ENCODE measurements around the gene LY9.

The LY9 gene

GRCh38 chr1:160830321-160831153, 34.6 kb downstream of the LY9 start:
- Histone ChIP-seq H3K27me3 (ENCODE audit: control insufficient read depth, insufficient read depth, low read length) (no peaks in the 10 kb centered on the region), H3K4me3 (ENCODE audit: low read depth, low read length) (no peak overlapping the region), H3K4me1 (ENCODE audit: control insufficient read depth, insufficient read depth, low read length) (no peaks in the 10 kb centered on the region), H3K9me3 (ENCODE audit: control insufficient read depth, insufficient read depth, low read length) (no peaks in the 10 kb centered on the region), H3K36me3 (ENCODE audit: control insufficient read depth, insufficient read depth, low read length) (no peaks in the 10 kb centered on the region), H3K9ac (ENCODE audit: low read depth, low read length) (no peak overlapping the region)

GRCh38 chr1:160834945-160835565, 39.1 kb downstream of the LY9 start:
- Histone ChIP-seq H3K27me3 (ENCODE audit: control insufficient read depth, insufficient read depth, low read length) (no peaks in the 10 kb centered on the region), H3K9ac (ENCODE audit: low read depth, low read length) (no peak overlapping the region), H3K36me3 (ENCODE audit: control insufficient read depth, insufficient read depth, low read length) (no peaks in the 10 kb centered on the region), H3K4me1 (ENCODE audit: control insufficient read depth, insufficient read depth, low read length) (no peaks in the 10 kb centered on the region), H3K9me3 (ENCODE audit: control insufficient read depth, insufficient read depth, low read length) (no peaks in the 10 kb centered on the region), H3K4me3 (ENCODE audit: low read depth, low read length) (no peak overlapping the region)

GRCh38 chr1:160835751-160836150, 39.8 kb downstream of the LY9 start:
- H3K9ac ChIP-seq (ENCODE audit: low read depth, low read length), result no peak overlapping the region
- H3K4me3 ChIP-seq (ENCODE audit: low read depth, low read length), result no peak overlapping the region
- no peaks in the 10 kb centered on the region for H3K9me3 ChIP-seq (ENCODE audit: control insufficient read depth, insufficient read depth, low read length)
- no peaks in the 10 kb centered on the region for H3K36me3 ChIP-seq (ENCODE audit: control insufficient read depth, insufficient read depth, low read length)
- no peaks in the 10 kb centered on the region for H3K4me1 ChIP-seq (ENCODE audit: control insufficient read depth, insufficient read depth, low read length)
- H3K27me3 ChIP-seq (ENCODE audit: control insufficient read depth, insufficient read depth, low read length), result no peaks in the 10 kb centered on the region

- Histone ChIP-seq H3K9ac (ENCODE audit: low read depth, low read length) (no peak overlapping the region), H3K9me3 (ENCODE audit: control insufficient read depth, insufficient read depth, low read length) (no peaks in the 10 kb centered on the region), H3K27me3 (ENCODE audit: control insufficient read depth, insufficient read depth, low read length) (no peaks in the 10 kb centered on the region), H3K36me3 (ENCODE audit: control insufficient read depth, insufficient read depth, low read length) (no peaks in the 10 kb centered on the region), H3K4me3 (ENCODE audit: low read depth, low read length) (no peak overlapping the region), H3K4me1 (ENCODE audit: control insufficient read depth, insufficient read depth, low read length) (no peaks in the 10 kb centered on the region)
Measured at GRCh38 chr1:160836561-160836960, 40.6 kb downstream of the LY9 start.

GRCh38 chr1:160836981-160837557, 41.1 kb downstream of the LY9 start:
- no peaks in the 10 kb centered on the region for H3K4me1 ChIP-seq (ENCODE audit: control insufficient read depth, insufficient read depth, low read length)
- H3K27me3 ChIP-seq (ENCODE audit: control insufficient read depth, insufficient read depth, low read length), result no peaks in the 10 kb centered on the region
- H3K36me3 ChIP-seq (ENCODE audit: control insufficient read depth, insufficient read depth, low read length), result no peaks in the 10 kb centered on the region
- no peaks in the 10 kb centered on the region for H3K9me3 ChIP-seq (ENCODE audit: control insufficient read depth, insufficient read depth, low read length)
- H3K9ac ChIP-seq (ENCODE audit: low read depth, low read length), result no peak overlapping the region
- H3K4me3 ChIP-seq (ENCODE audit: low read depth, low read length), result no peak overlapping the region

GRCh38 chr1:160837558-160838205, 41.7 kb downstream of the LY9 start:
- no peak overlapping the region for H3K9ac ChIP-seq (ENCODE audit: low read depth, low read length)
- H3K4me3 ChIP-seq (ENCODE audit: low read depth, low read length), result no peak overlapping the region

GRCh38 chr1:160838888-160839287, 42.9 kb downstream of the LY9 start:
- Histone ChIP-seq H3K4me3 (ENCODE audit: low read depth, low read length) (no peak overlapping the region), H3K9me3 (ENCODE audit: control insufficient read depth, insufficient read depth, low read length) (no peaks in the 10 kb centered on the region), H3K9ac (ENCODE audit: low read depth, low read length) (no peak overlapping the region), H3K36me3 (ENCODE audit: control insufficient read depth, insufficient read depth, low read length) (no peaks in the 10 kb centered on the region), H3K4me1 (ENCODE audit: control insufficient read depth, insufficient read depth, low read length) (no peaks in the 10 kb centered on the region), H3K27me3 (ENCODE audit: control insufficient read depth, insufficient read depth, low read length) (no peaks in the 10 kb centered on the region)

More at GRCh38 chr1:160837558-160838205, 41.7 kb downstream of the LY9 start:
- Histone ChIP-seq H3K9me3 (ENCODE audit: control insufficient read depth, insufficient read depth, low read length) (no peaks in the 10 kb centered on the region), H3K27me3 (ENCODE audit: control insufficient read depth, insufficient read depth, low read length) (no peaks in the 10 kb centered on the region), H3K36me3 (ENCODE audit: control insufficient read depth, insufficient read depth, low read length) (no peaks in the 10 kb centered on the region), H3K4me1 (ENCODE audit: control insufficient read depth, insufficient read depth, low read length) (no peaks in the 10 kb centered on the region)

GRCh38 chr1:160839746-160840145, 43.8 kb downstream of the LY9 start:
- H3K4me1 ChIP-seq (ENCODE audit: control insufficient read depth, insufficient read depth, low read length), result no peaks in the 10 kb centered on the region
- H3K27me3 ChIP-seq (ENCODE audit: control insufficient read depth, insufficient read depth, low read length), result no peaks in the 10 kb centered on the region
- no peaks in the 10 kb centered on the region for H3K9me3 ChIP-seq (ENCODE audit: control insufficient read depth, insufficient read depth, low read length)
- no peak overlapping the region for H3K4me3 ChIP-seq (ENCODE audit: low read depth, low read length)
- no peaks in the 10 kb centered on the region for H3K36me3 ChIP-seq (ENCODE audit: control insufficient read depth, insufficient read depth, low read length)
- H3K9ac ChIP-seq (ENCODE audit: low read depth, low read length), result no peak overlapping the region

- H3K4me1 ChIP-seq (ENCODE audit: control insufficient read depth, insufficient read depth, low read length), result no peaks in the 10 kb centered on the region
- H3K9me3 ChIP-seq (ENCODE audit: control insufficient read depth, insufficient read depth, low read length), result no peaks in the 10 kb centered on the region
- no peaks in the 10 kb centered on the region for H3K27me3 ChIP-seq (ENCODE audit: control insufficient read depth, insufficient read depth, low read length)
Measured at GRCh38 chr1:160841079-160841478, 45.1 kb downstream of the LY9 start.

GRCh38 chr1:160844447-160845232, 48.7 kb downstream of the LY9 start:
- Histone ChIP-seq H3K9ac (ENCODE audit: low read depth, low read length) (no peak overlapping the region), H3K27me3 (ENCODE audit: control insufficient read depth, insufficient read depth, low read length) (no peaks in the 10 kb centered on the region), H3K4me3 (ENCODE audit: low read depth, low read length) (no peak overlapping the region), H3K4me1 (ENCODE audit: control insufficient read depth, insufficient read depth, low read length) (no peaks in the 10 kb centered on the region), H3K36me3 (ENCODE audit: control insufficient read depth, insufficient read depth, low read length) (no peaks in the 10 kb centered on the region), H3K9me3 (ENCODE audit: control insufficient read depth, insufficient read depth, low read length) (no peaks in the 10 kb centered on the region)

More at GRCh38 chr1:160841079-160841478, 45.1 kb downstream of the LY9 start:
- H3K4me3 ChIP-seq (ENCODE audit: low read depth, low read length), result no peak overlapping the region
- no peaks in the 10 kb centered on the region for H3K36me3 ChIP-seq (ENCODE audit: control insufficient read depth, insufficient read depth, low read length)
- H3K9ac ChIP-seq (ENCODE audit: low read depth, low read length), result no peak overlapping the region

- Histone ChIP-seq H3K27me3 (ENCODE audit: control insufficient read depth, insufficient read depth, low read length) (no peaks in the 10 kb centered on the region), H3K9ac (ENCODE audit: low read depth, low read length) (no peak overlapping the region), H3K9me3 (ENCODE audit: control insufficient read depth, insufficient read depth, low read length) (no peaks in the 10 kb centered on the region), H3K4me3 (ENCODE audit: low read depth, low read length) (no peak overlapping the region), H3K36me3 (ENCODE audit: control insufficient read depth, insufficient read depth, low read length) (no peaks in the 10 kb centered on the region), H3K4me1 (ENCODE audit: control insufficient read depth, insufficient read depth, low read length) (no peaks in the 10 kb centered on the region)
Measured at GRCh38 chr1:160846281-160846680, 50.3 kb downstream of the LY9 start.

Measured in iPS-15b (cell line).